ENCODE data around the gene RABGAP1L.
"Not testable (repeated sequence)": the region's sequence is repeated elsewhere in the genome, so short reads cannot be mapped to it uniquely, and the experiment has no call there.

Gene RABGAP1L

GRCh38 chr1:174159252-174160108 is at the start of gene RABGAP1L:
Gene RABGAP1L, plus strand, starts transcription at chr1:174159520.
- peak; percentile 85 for DNase-seq (ENCODE audit: low read depth)

- DNase-seq (ENCODE audit: low read depth) = no peak
Observed at GRCh38 chr1:174110053-174110452, 49.3 kb upstream of the RABGAP1L start.

GRCh38 chr1:174112489-174113162 is 46.7 kb upstream of the RABGAP1L start:
- no peak for DNase-seq (ENCODE audit: low read depth)

GRCh38 chr1:174114106-174114505 is 45.2 kb upstream of the RABGAP1L start:
- DNase-seq (ENCODE audit: low read depth) = no peak

GRCh38 chr1:174114788-174115448 is 44.4 kb upstream of the RABGAP1L start:
- DNase-seq (ENCODE audit: low read depth) = no peak

GRCh38 chr1:174116042-174116441 is 43.3 kb upstream of the RABGAP1L start:
- no peak for DNase-seq (ENCODE audit: low read depth)

- no peak for DNase-seq (ENCODE audit: low read depth)
Observed at GRCh38 chr1:174118751-174119150, 40.6 kb upstream of the RABGAP1L start.

- DNase-seq (ENCODE audit: low read depth) = not testable (repeated sequence)
Observed at GRCh38 chr1:174122318-174122717, 37.0 kb upstream of the RABGAP1L start.

- DNase-seq (ENCODE audit: low read depth) = no peak
Observed at GRCh38 chr1:174123843-174124242, 35.5 kb upstream of the RABGAP1L start.

GRCh38 chr1:174127176-174127575 is 32.1 kb upstream of the RABGAP1L start:
- not testable (repeated sequence) for DNase-seq (ENCODE audit: low read depth)

GRCh38 chr1:174131032-174131638 is 28.2 kb upstream of the RABGAP1L start:
- no peak for DNase-seq (ENCODE audit: low read depth)

- DNase-seq (ENCODE audit: low read depth) = no peak
Observed at GRCh38 chr1:174134003-174134659, 25.2 kb upstream of the RABGAP1L start.

GRCh38 chr1:174135211-174135610 is 24.1 kb upstream of the RABGAP1L start:
- DNase-seq (ENCODE audit: low read depth) = no peak

- DNase-seq (ENCODE audit: low read depth) = no peak
Observed at GRCh38 chr1:174136714-174137113, 22.6 kb upstream of the RABGAP1L start.

GRCh38 chr1:174142836-174143235 is 16.5 kb upstream of the RABGAP1L start:
- DNase-seq (ENCODE audit: low read depth) = no peak

GRCh38 chr1:174143727-174144396 is 15.5 kb upstream of the RABGAP1L start:
- not testable (repeated sequence) for DNase-seq (ENCODE audit: low read depth)

GRCh38 chr1:174144397-174144783 is 14.9 kb upstream of the RABGAP1L start:
- DNase-seq (ENCODE audit: low read depth) = not testable (repeated sequence)

- no peak for DNase-seq (ENCODE audit: low read depth)
Observed at GRCh38 chr1:174149216-174149615, 10.1 kb upstream of the RABGAP1L start.

GRCh38 chr1:174150499-174150898 is 8.8 kb upstream of the RABGAP1L start:
- no peak for DNase-seq (ENCODE audit: low read depth)

- DNase-seq (ENCODE audit: low read depth) = no peak
Observed at GRCh38 chr1:174152427-174152826, 6.9 kb upstream of the RABGAP1L start.

Measured in stimulated activated CD8-positive, alpha-beta memory T cell treated with anti-CD3 and anti-CD28 coated beads, Interleukin-7, amount 100 ng/mL, for 24 hours (primary cell).